Fibroblast of lung (primary cell): ENCODE results near the gene UBAC1. TPM values are rescaled to one million over a fixed set of nuclear protein-coding genes. Genes with fewer than 3 reads are reported as not detected.

Experiments used
- DNase-seq, 2 donors: peaks; one replicate each; pipeline versions ENCODE4 v3.0.0 to v3.0.0-alpha.2; 2010; ENCODE audit warnings: low read depth in 2 of 2
- H2AFZ ChIP-seq: 2 replicates; pipeline ENCODE4 v1.5.1; 2012; ENCODE audit warnings: low read length, control low read depth, inconsistent platforms
- H3K27ac ChIP-seq: 2 replicates; pipeline ENCODE4 v1.5.1; 2011; ENCODE audit warnings: low read length, control low read depth; ENCODE audit not compliant: insufficient read depth
- H3K27me3 ChIP-seq: 2 replicates; pipeline ENCODE4 v1.5.1; 2011; ENCODE audit warnings: mild to moderate bottlenecking, low read length; ENCODE audit not compliant: control insufficient read depth, insufficient read depth
- H3K36me3 ChIP-seq: 2 replicates; pipeline ENCODE4 v1.5.1; 2011; ENCODE audit warnings: low read length; ENCODE audit not compliant: control insufficient read depth, insufficient read depth
- H3K4me1 ChIP-seq: 2 replicates; pipeline ENCODE4 v1.5.1; 2011; ENCODE audit warnings: low read length; ENCODE audit not compliant: control insufficient read depth, insufficient read depth; ENCODE audit errors: extremely low read depth
- H3K4me2 ChIP-seq: 2 replicates; pipeline ENCODE4 v1.5.1; 2011; ENCODE audit warnings: low read length, control low read depth; ENCODE audit not compliant: insufficient read depth; ENCODE audit errors: extremely low read depth
- H3K4me3 ChIP-seq, 4 experiments: fragments of 200-600 bp in 1 of 4; sonication (generic) in 1 of 4; replicated peaks in 1 of 4; 2 replicates each; pipeline ENCODE4 v1.5.1; 2011 to 2016; ENCODE audit warnings: low read length in 4 of 4, low read depth in 3 of 4, mild to moderate bottlenecking in 3 of 4, control low read depth in 2 of 4, inconsistent platforms in 1 of 4, mixed read lengths in 1 of 4; ENCODE audit not compliant: insufficient read depth in 1 of 4; ENCODE audit errors: control extremely low read depth in 1 of 4
- H3K79me2 ChIP-seq: 2 replicates; pipeline ENCODE4 v1.5.1; 2012; ENCODE audit warnings: mild to moderate bottlenecking, low read length, inconsistent platforms; ENCODE audit not compliant: control insufficient read depth, insufficient read depth
- H3K9ac ChIP-seq: 2 replicates; pipeline ENCODE4 v1.5.1; 2011; ENCODE audit warnings: mild to moderate bottlenecking, low read length, control low read depth; ENCODE audit not compliant: insufficient read depth
- H3K9me3 ChIP-seq: 2 replicates; pipeline ENCODE4 v1.5.1; 2012; ENCODE audit warnings: low read depth, low read length; ENCODE audit not compliant: control insufficient read depth, insufficient read depth
- H4K20me1 ChIP-seq: 2 replicates; pipeline ENCODE4 v1.5.1; 2011; ENCODE audit warnings: low read length; ENCODE audit not compliant: control insufficient read depth, insufficient read depth; ENCODE audit errors: extremely low read depth
- CTCF ChIP-seq, 2 donors: IDR thresholded peaks in 1 of 2; conservative IDR thresholded peaks in 1 of 2; 1 replicate in 1 of 2; 2 replicates in 1 of 2; pipeline ENCODE4 v1.5.1; 2011 to 2012; ENCODE audit warnings: low read length in 2 of 2, control low read depth in 1 of 2, inconsistent platforms in 1 of 2, low read depth in 1 of 2, mild to moderate bottlenecking in 1 of 2
- EZH2 ChIP-seq: IDR thresholded peaks from 2 replicates; pipeline ENCODE4 v1.5.1; 2012; ENCODE audit warnings: low read length, control low read depth, mild to moderate bottlenecking; ENCODE audit errors: missing control alignments
- polyA plus RNA-seq, 2 donors: library from polyadenylated mRNA; depleted of rRNA in 1 of 2; stranded (reverse) in 1 of 2; unstranded in 1 of 2; fragments of >200 nt; gene quantifications; 2 replicates each; pipeline ENCODE4 v1.2.1, GENCODE V29; 2011 to 2012; ENCODE audit warnings: missing spikeins in 1 of 2
- total RNA-seq: library from RNA; depleted of rRNA; stranded (reverse); fragments of >200 nt; gene quantifications from 2 replicates; pipeline ENCODE4 v1.2.1, GENCODE V29; 2014

Gene UBAC1
- total and polyA plus RNA-seq, 2 donors (not counting 1 experiment from before 2014, with no cell fraction given), result 26.8 to 30.6 TPM

DNA sequence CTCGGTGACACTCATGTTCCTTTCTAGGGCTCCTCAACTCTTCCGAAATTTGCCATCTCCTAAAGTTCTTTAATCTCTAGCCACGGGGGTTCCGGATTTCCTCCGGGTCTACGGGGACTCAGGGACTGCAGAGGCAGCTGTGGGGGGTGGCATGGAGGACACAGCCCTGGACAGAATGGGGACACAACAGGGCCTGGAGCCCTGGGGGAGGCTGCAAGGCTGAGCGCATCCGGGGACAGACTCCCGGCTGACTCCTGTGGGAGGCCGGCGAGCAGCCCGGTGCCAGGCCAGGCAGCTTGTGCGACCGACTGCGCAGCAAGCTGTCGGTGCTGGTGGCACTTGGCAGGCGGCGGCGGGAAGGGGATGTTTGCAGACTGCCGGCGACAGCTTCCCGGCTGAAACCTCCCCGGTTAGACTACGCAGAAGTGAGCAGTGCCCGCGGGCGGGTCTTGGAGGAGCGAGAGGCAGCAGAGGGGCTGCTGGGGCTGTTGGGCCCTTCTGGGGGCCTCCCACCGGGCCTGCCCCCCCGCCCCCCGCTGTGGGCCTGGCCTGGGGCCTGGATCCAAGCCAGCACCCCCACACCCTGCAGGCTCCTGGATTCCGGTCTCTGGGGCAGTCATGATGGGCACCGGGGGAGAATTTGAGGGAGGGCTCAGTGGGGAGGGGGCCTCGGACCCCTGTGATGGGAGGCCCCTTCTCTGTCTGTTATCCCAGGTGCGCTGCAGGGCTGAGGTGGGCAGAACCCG, 28.7 kb upstream of the UBAC1 start:
- Histone ChIP-seq H2AFZ (no peak overlapping the region), H3K27ac (no peak overlapping the region), H3K9me3 (no peaks in the 10 kb centered on the region), H3K4me2 (no peak overlapping the region), H4K20me1 (no peaks in the 10 kb centered on the region), H3K36me3 (no peaks in the 10 kb centered on the region), H3K4me1 (peaks cover 9% of the 10 kb centered on the region), H3K27me3 (no peaks in the 10 kb centered on the region), H3K9ac (no peak overlapping the region), H3K4me3 (no peak overlapping the region), H3K79me2 (no peaks in the 10 kb centered on the region)
- DNase-seq, result no peak
- no peak for TF ChIP-seq CTCF (conservative IDR thresholded peaks at IDR 0.05 in 1 of 2, IDR thresholded peaks at IDR 0.05 in 1 of 2; ENCODE audit: low read depth in 1 of 2, low read length in 2 of 2)
- TF ChIP-seq EZH2, result no peak

GRCh38 chr9:135989157-135989556, 28.0 kb upstream of the UBAC1 start:
- H3K27me3 ChIP-seq, result no peaks in the 10 kb centered on the region
- H3K36me3 ChIP-seq, result no peaks in the 10 kb centered on the region
- H3K4me1 ChIP-seq, result peaks cover 9% of the 10 kb centered on the region
- no peak overlapping the region for H2AFZ ChIP-seq
- H3K4me3 ChIP-seq, result no peak overlapping the region
- no peak for DNase-seq
- no peak overlapping the region for H3K27ac ChIP-seq
- no peak overlapping the region for H3K9ac ChIP-seq
- H4K20me1 ChIP-seq, result no peaks in the 10 kb centered on the region
- no peak overlapping the region for H3K4me2 ChIP-seq
- H3K79me2 ChIP-seq, result no peaks in the 10 kb centered on the region
- no peaks in the 10 kb centered on the region for H3K9me3 ChIP-seq
- TF ChIP-seq CTCF (conservative IDR thresholded peaks at IDR 0.05 in 1 of 2, IDR thresholded peaks at IDR 0.05 in 1 of 2; ENCODE audit: low read depth in 1 of 2, low read length in 2 of 2) (no peak), EZH2 (no peak)

GRCh38 chr9:135988493-135988892, 27.3 kb upstream of the UBAC1 start:
- Histone ChIP-seq H2AFZ (no peak overlapping the region), H3K27ac (no peak overlapping the region), H3K9ac (no peak overlapping the region), H3K4me2 (no peak overlapping the region), H3K4me3 (no peak overlapping the region), H3K27me3 (peaks cover 3% of the 10 kb centered on the region), H3K9me3 (no peaks in the 10 kb centered on the region), H3K36me3 (no peaks in the 10 kb centered on the region), H4K20me1 (no peaks in the 10 kb centered on the region), H3K4me1 (peaks cover 9% of the 10 kb centered on the region), H3K79me2 (no peaks in the 10 kb centered on the region)
- TF ChIP-seq CTCF (conservative IDR thresholded peaks at IDR 0.05 in 1 of 2, IDR thresholded peaks at IDR 0.05 in 1 of 2; ENCODE audit: low read depth in 1 of 2, low read length in 2 of 2), result no peak
- no peak for TF ChIP-seq EZH2
- no peak for DNase-seq
